K562 (cell line): ENCODE results near the gene DIS3L2. TPM values are rescaled to one million over a fixed set of nuclear protein-coding genes. Genes with fewer than 3 reads are reported as not detected.

Source experiments
- BACH1 ChIP-seq: fragments of 200-800 bp; sonication (Bioruptor generic); IDR thresholded peaks from 2 replicates; pipeline ENCODE4 v1.6.1; 2016; ENCODE audit warnings: missing genetic modification characterization, missing compliant biosample characterization
- CBX2 ChIP-seq: fragments of 200-600 bp; sonication (generic); IDR thresholded peaks from one replicate; pipeline ENCODE4 v1.6.1; 2012; ENCODE audit warnings: mild to moderate bottlenecking, low read length, inconsistent platforms; ENCODE audit not compliant: insufficient read depth, poor library complexity, severe bottlenecking
- CHD4 ChIP-seq: fragments of 200-600 bp; sonication (generic); IDR thresholded peaks from 3 replicates; pipeline ENCODE4 v1.6.1; 2012; ENCODE audit warnings: low read depth, mild to moderate bottlenecking, mixed read lengths, low read length, inconsistent platforms; ENCODE audit not compliant: insufficient read depth, insufficient replicate concordance, poor library complexity, severe bottlenecking
- ETV1 ChIP-seq: fragments of 450-650 bp; conservative IDR thresholded peaks from 2 replicates; pipeline ENCODE4 v1.6.1; 2016; ENCODE audit warnings: missing genetic modification characterization, control low read depth, low read depth, missing compliant biosample characterization
- PTBP1 ChIP-seq: fragments of 200-400 bp; formaldehyde crosslinking; IDR thresholded peaks from 2 replicates; pipeline ENCODE4 v1.6.1; 2017; ENCODE audit warnings: low read depth, low read length
- TARDBP ChIP-seq: fragments of 450-650 bp; IDR thresholded peaks from 2 replicates; pipeline ENCODE4 v1.6.1; 2016
- ZNF318 ChIP-seq, 2 experiments: fragments of 450-650 bp; IDR thresholded peaks; 2 replicates each; pipeline ENCODE4 v1.6.1; 2016; ENCODE audit warnings: mild to moderate bottlenecking in 2 of 2, borderline replicate concordance in 1 of 2, low read depth in 1 of 2, moderate library complexity in 1 of 2
- polyA plus RNA-seq, 8 experiments: library from polyadenylated mRNA; depleted of rRNA in 4 of 8; stranded (reverse) in 5 of 8; unstranded in 3 of 8; fragments of >200 nt; fragmentation: Nextera tagmentation in 2 of 8; fragmentation: Illumina TruSeq in 1 of 8; extraction: Ambion mirVana in 2 of 8; extraction: Trizol in 1 of 8; gene quantifications; 2 replicates each; pipeline versions ENCODE4 v1.2.1 to v1.2.3, GENCODE V29; 2011 to 2014; ENCODE audit warnings: inconsistent platforms in 1 of 8, missing spikeins in 1 of 8
- total RNA-seq, 7 experiments: library from RNA; depleted of rRNA in 6 of 7; stranded (reverse); fragments of >200 nt in 6 of 7; fragmentation: Illumina TruSeq in 2 of 7; extraction: Trizol in 2 of 7; gene quantifications; 2 replicates each; pipeline versions ENCODE4 v1.2.1 to v1.2.3, GENCODE V29; 2011 to 2021; ENCODE audit warnings: low replicate concordance in 1 of 7

DIS3L2 gene
- total and polyA plus RNA-seq, 9 of the 15 experiments (the other 6 are each of a cell fraction or from before 2014, with no cell fraction given), result 1.5 to 19.2 (median 11.2) TPM

- no peak for TF ChIP-seq ZNF318 (IDR thresholded peaks at IDR 0.05; ENCODE audit: borderline replicate concordance in 1 of 2, low read depth in 1 of 2)
- no peak for TF ChIP-seq CBX2
- no peak for TF ChIP-seq TARDBP
- TF ChIP-seq BACH1 (tag), result no peak
- TF ChIP-seq ETV1 (tag), result no peak
- TF ChIP-seq PTBP1, result no peak
- no peak for TF ChIP-seq CHD4
- TF ChIP-seq, all 486 proteins: peak for 0
Observed at GRCh38 chr2:232229911-232230310, 268.4 kb downstream of the DIS3L2 start (continued).
